ENCODE data around the gene UBR2.
A peak's percentile ranks its signal among the peaks of the same experiment; 100 is the strongest.
"Not testable (repeated sequence)": the region's sequence is repeated elsewhere in the genome, so short reads cannot be mapped to it uniquely, and the experiment has no call there.

UBR2 gene

GRCh38 chr6:42733867-42734481 is 170.1 kb downstream of the UBR2 start:
- DNase-seq: not testable (repeated sequence)

- DNase-seq: no peak
Observed at GRCh38 chr6:42735976-42736375, 172.1 kb downstream of the UBR2 start.

GRCh38 chr6:42740725-42741124 is 176.9 kb downstream of the UBR2 start:
- no peak for DNase-seq

GRCh38 chr6:42742116-42742894 is 178.5 kb downstream of the UBR2 start:
- peak; percentile 98 for DNase-seq

Measured in NCI-H446 treated with DMSO at 0.1 percent for 48 hours (cell line).